ENCODE results near the gene ARHGAP42. TPM values are rescaled to one million over a fixed set of nuclear protein-coding genes. Genes with fewer than 3 reads are reported as not detected.

Gene ARHGAP42
- total RNA-seq, 1 experiment from 2014 or later: 39.1 TPM

GRCh38 chr11:100670140-100670539 is 16.9 kb upstream of the ARHGAP42 start:
- no peaks in the 10 kb centered on the region for H3K9me3 Mint-ChIP-seq
- Histone ChIP-seq H2BK15ac (ENCODE audit: low read depth, low read length) (no peak overlapping the region), H2BK120ac (ENCODE audit: low read depth, low read length, poor library complexity, severe bottlenecking) (no peak overlapping the region), H4K91ac (ENCODE audit: insufficient read length, low read depth, low read length) (no peak overlapping the region), H3K27ac (ENCODE audit: insufficient read length, low read depth, low read length) (no peak overlapping the region), H3K79me2 (ENCODE audit: insufficient read depth, low read length) (no peaks in the 10 kb centered on the region; the same call in 1 of the 2 replicates), H4K5ac (ENCODE audit: insufficient read length, low read depth, low read length) (no peak overlapping the region), H2BK20ac (ENCODE audit: low read depth, low read length, poor library complexity, severe bottlenecking) (no peak overlapping the region), H3K79me1 (ENCODE audit: insufficient read depth, low read depth, low read length, poor library complexity, severe bottlenecking) (no peaks in the 10 kb centered on the region), H3K9ac (ENCODE audit: extremely low read depth, insufficient read length, low read length) (no peak overlapping the region), H2AFZ (ENCODE audit: low read length) (no peak overlapping the region), H3K4me1 (ENCODE audit: insufficient read depth, low read length) (0 out of 2 replicates have a peak, but pooled peaks cover 3% of the 10 kb centered on the region), H3K4me2 (ENCODE audit: insufficient read depth, insufficient read length, low read length) (no peak overlapping the region), H4K8ac (replicated peaks; ENCODE audit: insufficient read length, low read depth, low read length) (no peak overlapping the region), H3K9me3 (ENCODE audit: control insufficient read depth, low read depth, low read length) (no peaks in the 10 kb centered on the region), H4K20me1 (ENCODE audit: control insufficient read depth, insufficient read depth, insufficient read length) (no peaks in the 10 kb centered on the region), H3K27me3 (ENCODE audit: insufficient read depth, low read length) (no peaks in the 10 kb centered on the region), H3K56ac (ENCODE audit: insufficient read length, low read depth, low read length) (no peak overlapping the region), H2AK5ac (ENCODE audit: insufficient read length, low read length) (no peak overlapping the region), H2BK12ac (ENCODE audit: insufficient read length, low read depth, low read length) (no peak overlapping the region), H3K4ac (ENCODE audit: low read depth, low read length) (no peak overlapping the region), H3K14ac (ENCODE audit: insufficient read depth, low read length) (no peak overlapping the region), H3K23me2 (ENCODE audit: insufficient read length, low read depth, low read length, poor library complexity, severe bottlenecking) (no peaks in the 10 kb centered on the region), H3T11ph (ENCODE audit: low read length) (no peak overlapping the region), H3K18ac (ENCODE audit: insufficient read length, low read depth, low read length) (no peak overlapping the region), H3K23ac (ENCODE audit: insufficient read length, low read depth, low read length) (no peak overlapping the region), H2BK5ac (ENCODE audit: insufficient read length, low read length) (no peak overlapping the region)
- no CpG with 5 or more reads among the region's 2 CpGs for WGBS (ENCODE audit: extremely low coverage, insufficient read length, low lambda C conversion rate)
- H3K4me3 Mint-ChIP-seq: no peak overlapping the region
- H3K36me3 Mint-ChIP-seq (ENCODE audit: insufficient read depth in 1 of 3, low read depth in 3 of 3): no peaks in the 10 kb centered on the region
- H3K4me1 Mint-ChIP-seq: peaks cover 20 to 23% of the 10 kb centered on the region in 2 experiments
- DNase-seq: no peak
- H3K27ac Mint-ChIP-seq: no peak overlapping the region
- TF ChIP-seq CTCF (conservative IDR thresholded peaks at IDR 0.05): no peak
- no peaks in the 10 kb centered on the region for H3K27me3 Mint-ChIP-seq (ENCODE audit: low read depth)

Measured in H9 (cell line).